ENCODE data around the gene AOPEP. TPM values are rescaled to one million over a fixed set of nuclear protein-coding genes. Genes with fewer than 3 reads are reported as not detected.
A peak's percentile ranks its signal among the peaks of the same experiment; 100 is the strongest.

AOPEP gene
- total RNA-seq, 4 donors from 2014 or later: 149 to 306 (median 193) TPM

DNA sequence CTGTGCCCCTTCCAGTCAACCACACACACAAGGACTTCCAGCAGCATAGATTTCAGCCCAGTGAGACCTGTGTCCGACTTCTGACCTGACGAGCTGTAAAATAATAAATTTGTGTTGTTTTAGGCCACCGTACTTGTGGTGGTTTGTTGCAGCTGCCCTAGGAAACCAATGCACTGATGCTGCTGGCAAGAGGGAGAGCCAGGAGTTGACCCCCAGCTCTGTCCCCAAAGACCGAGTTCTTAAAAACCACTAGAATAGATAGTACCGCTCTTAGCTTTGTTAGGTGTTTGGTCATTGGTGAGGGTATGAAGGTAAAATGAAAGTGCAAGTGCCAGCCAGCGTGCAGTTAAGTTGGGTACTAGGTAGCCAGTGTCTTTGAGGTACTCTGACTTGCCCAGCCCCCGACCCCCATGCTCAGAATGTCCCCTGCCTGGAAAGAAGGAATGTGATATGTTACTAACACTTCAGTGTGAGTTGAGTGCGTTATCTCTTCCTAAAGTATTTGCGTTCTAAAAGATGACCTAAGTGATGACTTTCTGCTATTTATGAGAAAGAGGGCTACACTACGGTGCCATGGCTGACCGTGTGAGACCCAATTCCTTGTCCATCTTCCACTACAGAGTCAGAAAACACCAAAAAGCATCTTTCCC lies 185.6 kb downstream of the AOPEP start:
- TF ChIP-seq POLR2AphosphoS5 (IDR thresholded peaks at IDR 0.05): no peak
- TF ChIP-seq, protein P1, sequence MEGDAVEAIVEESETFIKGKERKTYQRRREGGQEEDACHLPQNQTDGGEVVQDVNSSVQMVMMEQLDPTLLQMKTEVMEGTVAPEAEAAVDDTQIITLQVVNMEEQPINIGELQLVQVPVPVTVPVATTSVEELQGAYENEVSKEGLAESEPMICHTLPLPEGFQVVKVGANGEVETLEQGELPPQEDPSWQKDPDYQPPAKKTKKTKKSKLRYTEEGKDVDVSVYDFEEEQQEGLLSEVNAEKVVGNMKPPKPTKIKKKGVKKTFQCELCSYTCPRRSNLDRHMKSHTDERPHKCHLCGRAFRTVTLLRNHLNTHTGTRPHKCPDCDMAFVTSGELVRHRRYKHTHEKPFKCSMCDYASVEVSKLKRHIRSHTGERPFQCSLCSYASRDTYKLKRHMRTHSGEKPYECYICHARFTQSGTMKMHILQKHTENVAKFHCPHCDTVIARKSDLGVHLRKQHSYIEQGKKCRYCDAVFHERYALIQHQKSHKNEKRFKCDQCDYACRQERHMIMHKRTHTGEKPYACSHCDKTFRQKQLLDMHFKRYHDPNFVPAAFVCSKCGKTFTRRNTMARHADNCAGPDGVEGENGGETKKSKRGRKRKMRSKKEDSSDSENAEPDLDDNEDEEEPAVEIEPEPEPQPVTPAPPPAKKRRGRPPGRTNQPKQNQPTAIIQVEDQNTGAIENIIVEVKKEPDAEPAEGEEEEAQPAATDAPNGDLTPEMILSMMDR (IDR thresholded peaks at IDR 0.05): no peak
- TF ChIP-seq EP300 (IDR thresholded peaks at IDR 0.05): no peak
- TF ChIP-seq POLR2A (IDR thresholded peaks at IDR 0.05): no peak
- H3K9me3 ChIP-seq: no peaks in the 10 kb centered on the region
- 95% methylated on average over 11 of the region's 11 CpGs for WGBS
- no peak overlapping the region for H3K4me3 ChIP-seq
- DNase-seq (ENCODE audit: low spot score in 2 of 2): no peak
- no peak overlapping the region for H3K27ac ChIP-seq
- no peaks in the 10 kb centered on the region for H3K27me3 ChIP-seq
- peaks cover 40% of the 10 kb centered on the region for H3K4me1 ChIP-seq
- H3K36me3 ChIP-seq: no peaks in the 10 kb centered on the region

DNA sequence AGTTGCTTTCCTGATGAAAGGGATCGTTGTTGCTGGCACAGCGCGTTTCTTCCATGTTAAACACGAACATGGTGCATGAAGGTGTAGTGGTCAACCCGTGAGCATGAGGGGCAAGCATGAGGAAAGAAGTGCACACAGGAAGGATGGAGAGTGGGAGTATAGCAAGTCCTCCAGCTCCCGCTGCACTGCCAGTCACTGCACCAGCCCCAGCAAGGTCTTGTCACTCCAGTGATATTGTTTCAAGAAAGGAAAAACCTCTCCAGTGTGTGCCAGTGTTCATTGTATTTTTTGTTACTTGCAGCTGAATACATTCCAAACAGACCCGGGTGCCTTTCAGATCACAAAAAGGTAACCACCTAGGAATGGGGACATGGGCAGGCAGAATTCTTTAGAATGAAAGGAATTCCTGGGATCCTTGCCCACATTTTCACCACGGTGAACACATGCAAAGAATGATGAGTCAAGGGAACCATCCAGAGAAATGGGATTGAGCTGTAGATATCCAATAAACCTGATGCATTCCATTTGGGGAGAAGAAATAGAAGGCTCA lies 186.3 kb downstream of the AOPEP start:
- Histone ChIP-seq H3K36me3 (no peaks in the 10 kb centered on the region), H3K4me3 (no peak overlapping the region), H3K4me1 (peaks cover 47% of the 10 kb centered on the region), H3K9me3 (no peaks in the 10 kb centered on the region), H3K27ac (no peak overlapping the region), H3K27me3 (no peaks in the 10 kb centered on the region)
- WGBS: 79% methylated on average over 8 of the region's 8 CpGs
- DNase-seq (ENCODE audit: low spot score in 2 of 2): no peak
- TF ChIP-seq POLR2AphosphoS5 (IDR thresholded peaks at IDR 0.05) (no peak), POLR2A (IDR thresholded peaks at IDR 0.05) (no peak), EP300 (IDR thresholded peaks at IDR 0.05) (no peak)
- TF ChIP-seq, protein P1 (IDR thresholded peaks at IDR 0.05): no peak

DNA sequence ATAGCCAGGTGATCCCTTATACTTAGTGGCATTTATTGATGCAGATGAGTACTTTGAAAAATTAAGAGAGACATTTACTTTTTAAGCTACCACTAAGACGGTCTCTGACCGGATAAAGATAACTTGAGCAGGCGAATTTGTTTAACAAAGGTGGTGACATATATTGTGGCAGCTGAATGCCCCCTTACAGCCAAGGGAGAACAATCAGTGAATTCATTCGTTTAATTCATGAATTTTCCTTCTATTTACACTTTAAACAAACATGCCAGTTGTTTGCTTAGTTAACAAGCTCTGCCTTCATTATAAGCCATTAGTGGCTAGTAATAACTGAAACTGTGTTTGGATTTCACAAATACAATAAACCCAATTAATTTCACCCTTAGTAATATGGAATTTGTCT lies 187.1 kb downstream of the AOPEP start:
- H3K4me1 ChIP-seq: peaks cover 47% of the 10 kb centered on the region
- peak overlapping the region; percentile 30 for H3K27ac ChIP-seq
- 89% methylated on average over 4 of the region's 4 CpGs for WGBS

DNA sequence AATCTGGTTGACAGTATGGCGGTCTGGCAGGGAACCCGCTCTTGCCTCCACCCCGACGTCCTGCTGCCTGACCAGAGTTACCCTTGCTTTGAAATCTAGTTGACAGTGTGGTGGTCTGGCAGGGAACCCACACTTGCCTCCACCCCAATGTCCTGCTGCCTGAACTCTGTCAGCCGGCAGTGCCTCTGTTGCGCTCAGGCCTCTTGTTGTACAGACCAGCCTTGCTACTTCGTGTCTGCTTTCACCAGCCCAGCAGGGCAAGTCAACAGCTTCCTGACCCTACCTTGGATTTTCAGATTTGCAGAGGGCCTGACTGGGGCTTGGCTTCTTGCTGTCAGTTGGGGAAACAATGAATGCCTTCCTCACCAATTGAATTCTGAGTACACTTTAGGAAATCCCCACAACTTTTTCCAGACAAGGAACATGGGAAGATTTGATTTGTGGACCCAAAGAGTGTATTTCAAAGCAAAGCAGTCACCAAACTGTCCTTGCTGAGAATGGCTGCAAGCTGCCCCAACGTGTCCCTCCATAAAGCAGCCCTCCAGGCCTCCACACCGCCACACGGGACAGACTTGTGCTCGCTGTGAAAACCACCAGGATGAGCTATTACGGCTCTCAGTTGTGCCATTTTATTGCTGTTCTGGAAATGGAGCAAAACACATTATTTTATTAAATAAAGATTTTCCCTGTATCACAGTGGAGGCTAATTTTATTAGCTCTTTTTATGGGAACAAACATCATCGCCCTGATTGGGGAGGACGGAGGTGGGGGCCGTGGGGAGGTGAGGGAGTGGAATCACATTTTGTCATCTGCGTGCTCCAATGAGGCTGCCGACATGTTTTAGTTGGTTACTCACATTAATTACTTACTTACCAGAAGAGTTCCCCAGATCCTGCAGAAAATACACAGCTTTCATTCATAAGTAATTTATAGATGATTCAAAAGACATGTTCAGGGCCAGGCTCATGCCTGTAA lies 189.3 kb downstream of the AOPEP start:
- H3K36me3 ChIP-seq: no peaks in the 10 kb centered on the region
- H3K27me3 ChIP-seq: no peaks in the 10 kb centered on the region
- WGBS: 94% methylated on average over 17 of the region's 17 CpGs
- TF ChIP-seq, protein P1 (IDR thresholded peaks at IDR 0.05): no peak
- peaks cover 64% of the 10 kb centered on the region for H3K4me1 ChIP-seq
- peak in 1 of 2 donors; percentile 56 for DNase-seq (ENCODE audit: low spot score in 2 of 2)
- H3K9me3 ChIP-seq: no peaks in the 10 kb centered on the region
- H3K27ac ChIP-seq: no peak overlapping the region
- no peak overlapping the region for H3K4me3 ChIP-seq

More for the DNA sequence above, 187.1 kb downstream of the AOPEP start:
- Histone ChIP-seq H3K27me3 (no peaks in the 10 kb centered on the region), H3K4me3 (no peak overlapping the region), H3K9me3 (no peaks in the 10 kb centered on the region), H3K36me3 (no peaks in the 10 kb centered on the region)
- no peak for DNase-seq (ENCODE audit: low spot score in 2 of 2)
- TF ChIP-seq POLR2AphosphoS5 (IDR thresholded peaks at IDR 0.05) (no peak), EP300 (IDR thresholded peaks at IDR 0.05) (no peak)

DNA sequence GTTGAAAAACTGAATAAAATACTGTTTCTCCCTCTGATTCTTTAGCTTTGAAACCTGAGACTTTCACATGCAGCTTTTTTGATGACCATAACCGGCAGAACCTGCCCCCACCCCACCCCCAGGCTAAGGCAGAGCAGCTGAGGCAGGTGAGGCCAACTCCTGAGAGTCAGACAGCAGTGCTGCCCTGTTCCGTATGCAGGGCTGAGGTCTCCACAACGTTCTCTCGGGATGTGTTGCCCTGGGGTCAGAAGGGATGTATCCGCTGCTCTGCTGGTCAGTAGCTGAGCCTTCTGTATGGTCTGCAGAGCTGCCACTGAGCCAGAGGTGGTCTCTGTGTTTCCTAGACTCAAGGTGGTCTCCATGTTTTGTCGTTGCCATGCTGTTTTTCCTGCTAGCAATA lies 190.5 kb downstream of the AOPEP start:
- Histone ChIP-seq H3K36me3 (no peaks in the 10 kb centered on the region), H3K27ac (peak overlapping the region; percentile 2), H3K27me3 (no peaks in the 10 kb centered on the region), H3K9me3 (no peaks in the 10 kb centered on the region), H3K4me3 (no peak overlapping the region), H3K4me1 (peaks cover 76% of the 10 kb centered on the region)
- WGBS: 47% methylated on average over 6 of the region's 6 CpGs
- peak in 1 of 2 donors; percentile 54 for DNase-seq (ENCODE audit: low spot score in 2 of 2)
- TF ChIP-seq POLR2A (IDR thresholded peaks at IDR 0.05) (no peak), EP300 (IDR thresholded peaks at IDR 0.05) (no peak), POLR2AphosphoS5 (IDR thresholded peaks at IDR 0.05) (no peak)
- TF ChIP-seq, protein P1 (IDR thresholded peaks at IDR 0.05): no peak

All from suprapubic skin (tissue), 4 donors.